ENCODE measurements around the gene KANK2.
A peak's percentile ranks its signal among the peaks of the same experiment; 100 is the strongest.

The KANK2 gene

DNA sequence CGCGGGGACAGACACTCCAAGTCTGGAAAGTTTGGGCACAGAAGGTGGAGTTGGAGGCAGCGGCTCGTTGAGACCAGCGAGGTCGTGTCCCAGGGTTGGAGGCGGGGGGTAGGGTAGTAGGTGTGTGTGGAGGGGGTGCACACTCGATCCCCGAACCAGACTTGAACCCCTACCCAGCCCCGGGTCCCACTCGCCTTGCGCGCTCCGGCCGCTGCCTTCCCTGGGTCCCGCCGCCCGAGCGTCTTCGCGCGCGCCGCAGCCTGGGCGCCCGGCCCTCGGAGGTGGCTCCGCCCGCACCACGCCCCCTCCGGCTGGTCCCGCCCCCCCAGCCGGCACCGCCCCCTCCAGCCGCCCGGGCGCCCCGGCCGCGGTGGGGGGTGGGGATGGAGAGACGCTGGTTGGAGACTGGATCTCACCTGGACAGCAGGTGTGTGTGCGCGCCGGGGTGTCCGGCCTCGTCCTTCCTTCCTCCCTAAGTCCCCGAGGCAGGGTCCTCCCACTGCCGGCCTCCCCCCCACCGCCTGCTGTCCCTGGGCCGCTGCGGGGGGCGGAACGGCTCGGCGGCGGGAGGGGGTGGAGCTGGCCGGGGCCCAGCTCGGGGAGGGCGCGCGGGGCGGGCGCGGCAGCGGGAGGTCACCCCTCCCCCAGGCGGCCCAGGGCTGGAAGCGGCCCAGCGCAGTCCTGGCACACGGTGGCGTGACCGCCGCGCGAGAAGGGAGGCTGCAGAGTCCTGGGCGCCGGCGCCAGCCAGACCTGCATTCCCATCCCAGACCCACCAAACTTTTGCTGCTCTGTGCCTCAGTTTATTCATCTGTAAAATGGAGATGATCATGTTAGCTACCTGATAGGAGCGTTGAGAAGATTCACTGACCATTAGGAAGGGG is at the start of gene KANK2:
Gene KANK2 (minus strand): TSS at position 255 of the 884 bp plus-strand sequence. CDS start 3,034 bp downstream, outside the sequence.
- DNase-seq = peak; percentile 73

GRCh38 chr19:11246941-11247340 is 49.6 kb upstream of the KANK2 start:
- DNase-seq = no peak

- DNase-seq = no peak
Measured at GRCh38 chr19:11244846-11245589, 47.7 kb upstream of the KANK2 start.

DNA sequence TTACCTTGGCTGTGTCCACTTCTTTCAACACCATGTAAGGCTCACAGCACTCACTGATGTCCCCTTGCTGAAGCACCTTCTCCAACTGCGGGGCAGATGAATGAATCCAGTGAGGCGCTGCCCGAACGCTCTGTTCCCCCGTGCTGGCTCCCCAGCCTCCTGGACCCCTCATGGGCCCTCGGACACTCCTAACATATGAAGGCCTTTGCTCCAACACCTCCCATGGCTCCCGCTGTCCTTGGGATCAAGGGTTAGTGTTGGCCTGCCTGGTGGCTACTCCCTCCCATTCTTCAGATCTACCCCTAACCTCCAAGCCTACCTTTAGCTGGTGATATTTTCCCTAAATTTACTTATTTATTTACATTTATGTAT is 46.4 kb upstream of the KANK2 start:
- DNase-seq = no peak

GRCh38 chr19:11242864-11243797 is 45.8 kb upstream of the KANK2 start:
- peak; percentile 83 for DNase-seq

DNA sequence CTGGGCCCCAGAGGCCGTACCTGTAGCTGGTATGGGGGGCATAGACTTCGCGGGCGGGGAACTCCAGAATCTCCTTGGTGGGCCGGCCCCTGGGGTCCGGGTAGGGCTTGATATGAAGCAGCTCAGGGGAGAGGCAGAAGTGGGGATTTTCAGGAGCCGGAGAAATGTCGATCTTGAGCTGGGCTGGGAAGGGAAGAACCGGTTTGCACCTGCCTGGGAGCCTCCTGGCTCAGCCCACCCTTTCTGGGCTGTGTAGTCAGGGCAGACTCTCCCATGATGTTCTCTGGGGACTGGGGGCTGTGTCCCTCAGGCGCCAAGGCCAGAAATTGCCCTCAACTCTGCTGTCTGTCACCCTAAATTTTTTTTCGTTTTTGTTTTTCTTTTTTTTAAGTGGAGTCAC is 44.7 kb upstream of the KANK2 start:
- DNase-seq = no peak

- DNase-seq = no peak
Measured at GRCh38 chr19:11240008-11240444, 42.7 kb upstream of the KANK2 start.

GRCh38 chr19:11239377-11240000 is 42.1 kb upstream of the KANK2 start, which contains the start of gene ANGPTL8:
Gene ANGPTL8, plus strand, starts transcription at chr19:11239619. Its CDS starts 19 bp downstream, at chr19:11239638.
- DNase-seq = no peak

DNA sequence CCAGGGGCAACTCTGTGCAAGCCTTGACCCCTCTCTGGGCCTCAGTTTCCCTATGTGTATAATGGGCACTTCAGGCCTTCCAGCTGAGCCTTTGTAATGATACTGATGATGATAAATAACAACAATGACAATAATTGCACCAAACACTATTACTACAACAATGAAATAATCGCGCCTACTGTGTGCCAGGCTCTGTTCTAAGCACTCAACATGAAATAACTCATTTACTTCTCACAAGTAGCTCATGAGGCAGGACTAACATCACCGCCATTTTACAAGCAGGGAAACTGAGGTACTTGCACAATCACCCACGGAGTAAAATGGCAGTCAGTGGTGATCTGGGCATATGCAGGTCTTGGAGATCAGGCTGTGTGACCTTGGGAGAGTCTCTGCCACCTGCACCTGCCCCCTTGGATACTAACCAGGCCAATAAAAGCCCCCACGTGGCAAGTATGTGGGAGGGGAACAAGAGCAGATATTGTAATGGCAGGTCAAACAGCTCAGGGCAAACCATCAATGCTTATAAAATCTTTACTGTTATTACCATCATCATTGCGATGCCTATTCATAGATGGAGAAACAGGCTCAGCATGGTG is 41.5 kb upstream of the KANK2 start:
- no peak for DNase-seq

DNA sequence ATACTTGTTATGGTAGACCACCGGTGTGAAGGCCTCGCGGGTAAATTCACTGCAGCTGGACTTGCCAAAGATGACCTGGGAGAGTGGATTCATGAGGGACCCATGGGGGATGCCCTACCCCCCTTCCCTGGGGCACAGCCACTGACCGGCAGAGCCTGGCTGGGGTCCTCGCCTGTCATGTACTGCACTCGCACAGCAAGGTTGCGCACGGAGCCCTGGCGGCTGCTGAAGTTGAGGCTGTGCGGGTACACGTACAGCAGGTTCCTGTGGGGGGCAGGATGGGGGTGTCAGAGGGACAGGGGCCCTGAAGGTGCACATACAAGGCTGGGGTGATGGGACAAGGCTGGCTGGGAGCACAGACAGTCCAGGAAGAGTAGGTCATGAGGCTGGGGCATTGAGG is 40.7 kb upstream of the KANK2 start:
- DNase-seq = no peak

DNA sequence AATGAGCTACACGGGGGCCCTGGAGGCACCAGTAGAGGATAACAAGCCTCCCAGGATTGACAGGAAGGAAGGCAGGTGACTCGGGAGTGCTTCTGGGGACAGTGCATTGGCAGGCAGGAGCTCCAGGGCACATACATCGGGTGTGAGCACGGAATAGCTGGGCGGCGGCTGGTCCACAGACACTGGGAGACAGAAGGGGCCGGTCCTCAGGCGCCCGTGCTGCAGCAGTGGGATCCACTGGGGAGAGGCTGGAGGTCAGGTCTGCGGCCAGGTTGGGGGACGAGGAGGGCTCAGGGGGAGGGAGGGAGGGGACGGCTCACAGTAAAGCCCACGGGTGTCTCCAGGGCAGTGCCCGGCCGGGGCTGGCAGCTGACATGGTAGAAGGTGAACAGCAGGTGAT is 40.0 kb upstream of the KANK2 start:
- no peak for DNase-seq

DNA sequence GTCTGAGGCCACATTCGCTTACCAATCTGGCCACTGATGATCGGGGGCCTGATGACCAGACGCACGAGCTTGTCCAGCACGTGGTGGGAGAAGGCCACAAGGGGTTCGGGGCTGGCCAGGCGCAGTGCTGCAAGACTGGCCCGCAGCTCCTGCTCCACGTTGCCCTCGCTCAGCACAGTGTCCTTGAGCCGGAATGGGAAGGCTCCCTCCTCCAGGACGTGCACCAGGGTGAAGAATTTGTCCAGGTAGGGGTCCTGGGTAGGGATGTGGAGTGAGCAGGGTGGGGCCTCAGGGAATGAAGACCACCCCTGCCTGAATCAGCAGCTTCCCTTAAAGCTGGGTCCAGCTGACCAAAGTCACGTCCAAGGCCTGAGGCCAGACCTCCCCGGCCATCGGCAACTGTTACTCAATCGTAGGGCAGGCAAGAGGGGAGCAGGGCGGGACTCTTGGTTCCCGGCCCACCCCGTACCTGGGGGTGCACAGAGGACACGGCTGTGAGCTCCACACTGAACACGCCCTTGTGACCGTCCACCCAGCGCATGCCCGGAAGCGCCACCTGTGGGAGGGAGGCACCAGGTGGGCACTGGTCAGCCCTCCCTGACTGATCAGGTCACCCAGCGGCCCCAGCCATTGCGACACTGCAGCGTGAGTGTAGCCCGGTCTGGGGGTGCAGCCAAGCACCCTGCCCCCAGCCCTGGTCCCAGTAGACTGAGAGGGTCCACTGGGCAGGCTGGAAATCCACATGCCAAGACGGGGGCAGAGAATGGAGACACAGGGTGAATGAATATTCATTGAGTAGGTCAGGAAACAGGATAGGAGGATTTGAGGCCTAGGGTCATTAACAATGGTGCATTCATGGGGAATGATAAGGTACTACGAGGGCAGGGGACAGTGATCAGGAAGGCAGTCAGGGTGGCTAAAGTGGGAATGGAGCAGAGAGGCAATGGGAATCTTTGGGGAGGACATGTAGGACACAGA is 39.3 kb upstream of the KANK2 start:
- DNase-seq = no peak

- DNase-seq = no peak
Measured at GRCh38 chr19:11234486-11235075, 37.2 kb upstream of the KANK2 start.

DNA sequence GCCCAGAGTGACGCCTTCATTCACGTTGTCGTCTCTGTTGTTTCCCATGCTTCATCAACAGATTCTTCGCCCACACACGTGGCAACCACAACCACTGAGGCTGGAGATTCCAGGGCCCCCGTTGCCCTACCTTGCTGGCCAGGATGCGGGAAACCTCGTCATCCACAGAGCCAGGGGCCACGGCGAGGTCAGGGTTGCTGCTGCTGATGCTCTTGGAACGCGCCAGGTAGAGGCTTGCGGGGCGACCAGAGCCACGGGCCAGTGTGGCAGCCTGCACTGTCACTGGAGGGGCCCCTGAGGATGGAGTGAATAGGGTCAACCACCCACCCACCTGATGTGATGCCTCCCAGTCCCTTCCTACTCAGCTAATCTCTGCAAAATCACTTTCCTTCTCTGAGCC is 35.7 kb upstream of the KANK2 start:
- no peak for DNase-seq

DNA sequence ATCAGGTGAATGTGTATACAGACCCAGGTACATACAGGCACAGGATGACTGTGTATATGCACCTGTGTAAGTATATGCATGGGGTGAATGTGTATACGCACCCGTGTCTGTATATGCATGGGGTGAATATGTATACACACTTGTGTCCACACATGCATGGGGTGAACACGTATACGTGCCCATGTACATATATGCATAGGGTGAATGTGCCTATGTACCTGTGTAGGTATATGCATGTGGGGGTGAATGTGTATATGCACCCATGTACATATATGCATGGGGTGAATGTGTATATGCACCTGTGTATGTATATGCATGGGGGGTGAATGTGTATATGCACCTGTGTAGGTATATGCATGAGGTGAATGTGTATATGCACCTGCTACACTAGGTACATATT is 35.2 kb upstream of the KANK2 start:
- DNase-seq = no peak

DNA sequence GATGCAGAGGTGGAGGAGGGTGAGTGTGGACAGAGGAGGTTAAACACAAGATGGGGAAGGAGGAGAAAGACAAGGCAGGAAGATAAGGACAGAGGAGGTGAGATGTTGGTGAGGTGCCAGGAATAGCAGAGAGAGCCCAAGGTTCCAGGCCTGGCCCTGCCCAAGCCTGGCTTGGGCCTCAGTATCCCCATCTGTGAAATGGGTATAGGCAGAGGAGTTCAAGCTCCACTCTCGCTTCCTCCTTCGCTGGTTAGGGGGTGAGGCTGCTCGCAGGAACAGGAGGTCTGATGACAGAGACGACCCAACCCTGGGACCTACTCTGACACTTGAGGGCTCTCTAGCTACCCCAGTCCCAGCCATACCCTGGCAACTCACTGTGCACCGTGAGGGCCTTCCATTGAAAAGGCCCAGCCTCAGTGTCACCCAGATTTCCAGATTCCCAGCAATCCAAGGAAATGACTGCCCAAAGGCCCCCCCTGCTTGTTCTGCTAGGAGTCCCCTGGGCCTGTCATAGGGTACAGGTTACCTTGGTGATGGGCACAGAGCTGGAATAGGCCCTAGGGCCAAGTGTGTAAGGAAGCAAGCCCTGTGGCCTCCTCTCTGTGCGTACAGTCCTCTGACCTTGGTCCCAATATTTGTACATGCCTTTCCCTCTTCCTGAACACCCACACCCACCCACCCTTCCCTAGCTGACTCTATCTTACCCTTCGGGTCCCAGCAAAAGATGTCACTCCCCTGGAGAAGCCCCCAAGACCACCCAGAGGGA is 33.5 kb upstream of the KANK2 start:
- no peak for DNase-seq

GRCh38 chr19:11227195-11227886 is 30.0 kb upstream of the KANK2 start:
- DNase-seq = no peak

GRCh38 chr19:11226716-11227166 is 29.4 kb upstream of the KANK2 start:
- no peak for DNase-seq

DNA sequence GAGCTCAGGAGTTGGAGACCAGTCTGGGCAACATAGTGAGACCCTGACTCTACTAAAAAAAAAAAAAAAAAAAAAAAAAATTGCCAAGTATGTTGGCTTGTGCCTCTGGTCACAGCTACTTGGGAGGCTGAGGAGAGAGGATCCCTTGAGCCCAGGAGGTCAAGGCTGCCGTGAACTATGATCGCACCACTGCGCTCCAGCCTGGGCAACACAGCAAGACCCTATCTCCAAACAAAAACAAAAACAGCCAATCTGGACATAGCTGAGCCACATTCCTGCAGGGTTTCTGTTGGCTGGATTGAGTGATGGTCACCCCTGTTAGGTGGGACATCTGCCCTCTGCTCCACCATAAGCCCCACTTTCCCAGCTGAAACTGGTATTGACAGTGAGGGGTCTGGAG is 28.5 kb upstream of the KANK2 start:
- DNase-seq = no peak

Data from CD4-positive, alpha-beta T cell treated with Interleukin-17A for 1 hour (primary cell).